Sigmoid colon (tissue), 7 donors: ENCODE data around the gene SF3A1. TPM values are rescaled to one million over a fixed set of nuclear protein-coding genes. Genes with fewer than 3 reads are reported as not detected.

Experiments
- DNase-seq: peaks from one replicate; pipeline ENCODE4 v3.0.0-alpha.2; 2019
- H3K27ac ChIP-seq, 4 donors: fragments of 200-600 bp; sonication (generic); one replicate each; pipeline ENCODE4 v1.5.1; 2016 to 2019; ENCODE audit warnings: mild to moderate bottlenecking in 1 of 4
- H3K27me3 ChIP-seq, 3 donors: fragments of 200-600 bp; sonication (generic); one replicate each; pipeline ENCODE4 v1.5.1; 2019; ENCODE audit warnings: mild to moderate bottlenecking in 1 of 3
- H3K36me3 ChIP-seq, 4 donors: fragments of 200-600 bp; sonication (generic); one replicate each; pipeline ENCODE4 v1.5.1; 2016 to 2019
- H3K4me1 ChIP-seq, 4 donors: fragments of 200-600 bp; sonication (generic); one replicate each; pipeline ENCODE4 v1.5.1; 2017 to 2019
- H3K4me3 ChIP-seq, 4 donors: fragments of 200-600 bp; sonication (generic); one replicate each; pipeline ENCODE4 v1.5.1; 2017 to 2019; ENCODE audit warnings: mild to moderate bottlenecking in 2 of 4, moderate library complexity in 1 of 4
- H3K9me3 ChIP-seq, 4 donors: fragments of 200-600 bp in 3 of 4; sonication (generic) in 3 of 4; one replicate each; pipeline versions ENCODE4 v1.5.1 to v1.6.1; 2013 to 2019
- EP300 ChIP-seq, 4 donors: sonication (generic); formaldehyde crosslinking; IDR thresholded peaks; one replicate each; pipeline ENCODE4 v1.6.1; 2017; ENCODE audit warnings: antibody characterized with exemption in 4 of 4
- POLR2A ChIP-seq, 2 donors: fragments of 450-650 bp; IDR thresholded peaks; one replicate each; pipeline ENCODE4 v1.6.1; 2016; ENCODE audit warnings: antibody characterized with exemption in 2 of 2, mild to moderate bottlenecking in 2 of 2, moderate library complexity in 2 of 2
- POLR2AphosphoS5 ChIP-seq, 4 donors: sonication (generic); formaldehyde crosslinking; IDR thresholded peaks; one replicate each; pipeline ENCODE4 v1.6.1; 2017; ENCODE audit warnings: antibody characterized with exemption in 4 of 4
- WGBS, 2 donors: extraction: QIAGEN DNeasy Blood & Tissue Kit; methylation state at CpG; one replicate each; pipeline ENCODE4 v1.1.7; 2013; 5-methylcytosine and 5-hydroxymethylcytosine counted together
- intact Hi-C: fragments of 100-400 bp; cut with DNase I; formaldehyde crosslinking; loops from one replicate; pipeline ENCODE4 v1.15.1; 2023
- polyA plus RNA-seq, 3 donors: library from polyadenylated mRNA; stranded (reverse); fragments of 200-250 nt; gene quantifications; one replicate each; pipeline ENCODE4 v1.2.3, GENCODE V29; 2013
- total RNA-seq, 4 donors: library from RNA; depleted of rRNA; stranded (reverse); fragments of >200 nt; gene quantifications; one replicate each; pipeline ENCODE4 v1.1.0, GENCODE V29; 2016
- TF ChIP-seq, protein P1 (sequence below), 4 experiments: fragments of 450-650 bp in 3 of 4; fragments of 200-600 bp in 1 of 4; IDR thresholded peaks; one replicate each; pipeline ENCODE4 v1.5.1; 2016 to 2019; ENCODE audit warnings: antibody characterized with exemption in 4 of 4, mild to moderate bottlenecking in 3 of 4, moderate library complexity in 2 of 4
- donor health status: healthy with polysubstance abuse.
- donor health status: Bipolar disorder and iron deficiency.
- donor health status: healthy.

Gene SF3A1
- total and polyA plus RNA-seq, 7 donors = 17.4 to 61.5 (median 25.7) TPM

GRCh38 chr22:30297276-30297990 lies 59.3 kb downstream of the SF3A1 start:
- Histone ChIP-seq H3K36me3 (peaks cover 16 to 91% (median 49%) of the 10 kb centered on the region in 4 donors), H3K27ac (peak overlapping the region in 2 of 4 donors; percentile 37 to 59), H3K4me1 (peaks cover 0 to 42% (median 32%) of the 10 kb centered on the region in 4 donors), H3K9me3 (no peaks in the 10 kb centered on the region), H3K27me3 (no peaks in the 10 kb centered on the region), H3K4me3 (no peak overlapping the region)
- no peak for DNase-seq
- WGBS, 2 donors = 84 to 93% methylated on average over 11 of the region's 11 CpGs
- intact Hi-C loops = no loop called here
- TF ChIP-seq EP300 (IDR thresholded peaks at IDR 0.05) = no peak

DNA sequence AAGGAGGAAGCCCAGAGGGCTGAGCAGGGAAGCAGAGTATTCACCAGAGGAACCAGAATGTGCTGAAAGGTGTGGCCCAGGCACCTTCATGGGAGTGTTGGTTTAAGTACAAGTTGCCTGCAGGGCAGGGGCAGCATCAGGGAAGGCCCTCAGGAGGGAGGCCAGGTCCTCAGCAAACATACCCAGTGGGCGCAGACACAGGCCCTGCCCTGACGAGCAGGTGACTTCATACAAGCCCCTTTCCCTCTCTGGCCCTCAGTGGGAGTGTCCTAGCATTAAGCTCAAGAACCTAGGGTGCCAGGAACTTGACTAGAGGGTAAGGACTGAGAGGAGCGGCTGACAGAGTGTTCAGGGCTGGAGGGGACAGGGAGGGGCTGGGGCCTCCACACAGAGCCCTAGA lies 59.9 kb downstream of the SF3A1 start:
- 80 to 82% methylated on average over 3 of the region's 3 CpGs for WGBS, 2 donors
- intact Hi-C loops = no loop called here
- peak overlapping the region in 1 of 4 donors; percentile 59 for H3K27ac ChIP-seq
- no peak for DNase-seq
- no peak overlapping the region for H3K4me3 ChIP-seq
- H3K36me3 ChIP-seq = peaks cover 22 to 96% (median 50%) of the 10 kb centered on the region in 4 donors
- no peaks in the 10 kb centered on the region for H3K27me3 ChIP-seq
- peaks cover 0 to 42% (median 30%) of the 10 kb centered on the region in 4 donors for H3K4me1 ChIP-seq
- no peak for TF ChIP-seq POLR2A (IDR thresholded peaks at IDR 0.05)
- TF ChIP-seq, protein P1, sequence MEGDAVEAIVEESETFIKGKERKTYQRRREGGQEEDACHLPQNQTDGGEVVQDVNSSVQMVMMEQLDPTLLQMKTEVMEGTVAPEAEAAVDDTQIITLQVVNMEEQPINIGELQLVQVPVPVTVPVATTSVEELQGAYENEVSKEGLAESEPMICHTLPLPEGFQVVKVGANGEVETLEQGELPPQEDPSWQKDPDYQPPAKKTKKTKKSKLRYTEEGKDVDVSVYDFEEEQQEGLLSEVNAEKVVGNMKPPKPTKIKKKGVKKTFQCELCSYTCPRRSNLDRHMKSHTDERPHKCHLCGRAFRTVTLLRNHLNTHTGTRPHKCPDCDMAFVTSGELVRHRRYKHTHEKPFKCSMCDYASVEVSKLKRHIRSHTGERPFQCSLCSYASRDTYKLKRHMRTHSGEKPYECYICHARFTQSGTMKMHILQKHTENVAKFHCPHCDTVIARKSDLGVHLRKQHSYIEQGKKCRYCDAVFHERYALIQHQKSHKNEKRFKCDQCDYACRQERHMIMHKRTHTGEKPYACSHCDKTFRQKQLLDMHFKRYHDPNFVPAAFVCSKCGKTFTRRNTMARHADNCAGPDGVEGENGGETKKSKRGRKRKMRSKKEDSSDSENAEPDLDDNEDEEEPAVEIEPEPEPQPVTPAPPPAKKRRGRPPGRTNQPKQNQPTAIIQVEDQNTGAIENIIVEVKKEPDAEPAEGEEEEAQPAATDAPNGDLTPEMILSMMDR (IDR thresholded peaks at IDR 0.05) = no peak
- no peak for TF ChIP-seq POLR2AphosphoS5 (IDR thresholded peaks at IDR 0.05)
- TF ChIP-seq EP300 (IDR thresholded peaks at IDR 0.05) = no peak
- no peaks in the 10 kb centered on the region for H3K9me3 ChIP-seq

GRCh38 chr22:30296324-30296723 lies 60.4 kb downstream of the SF3A1 start:
- Histone ChIP-seq H3K9me3 (no peaks in the 10 kb centered on the region), H3K36me3 (peaks cover 23 to 94% (median 50%) of the 10 kb centered on the region in 4 donors), H3K4me3 (no peak overlapping the region), H3K27ac (no peak overlapping the region), H3K4me1 (peaks cover 0 to 42% (median 30%) of the 10 kb centered on the region in 4 donors), H3K27me3 (no peaks in the 10 kb centered on the region)
- WGBS, 2 donors = 78 to 95% methylated on average over 4 of the region's 4 CpGs
- intact Hi-C loops = no loop called here
- DNase-seq = no peak
- TF ChIP-seq EP300 (IDR thresholded peaks at IDR 0.05) (no peak), POLR2AphosphoS5 (IDR thresholded peaks at IDR 0.05) (no peak), POLR2A (IDR thresholded peaks at IDR 0.05) (no peak)
- TF ChIP-seq, protein P1 (IDR thresholded peaks at IDR 0.05) = no peak

GRCh38 chr22:30295576-30295975 lies 61.1 kb downstream of the SF3A1 start:
- no peaks in the 10 kb centered on the region for H3K27me3 ChIP-seq
- H3K27ac ChIP-seq = no peak overlapping the region
- WGBS, 2 donors = 77 to 80% methylated on average over 7 of the region's 7 CpGs
- H3K4me1 ChIP-seq = peaks cover 0 to 42% (median 36%) of the 10 kb centered on the region in 4 donors
- H3K36me3 ChIP-seq = peaks cover 23 to 87% (median 50%) of the 10 kb centered on the region in 4 donors
- intact Hi-C loops = no loop called here
- no peak overlapping the region for H3K4me3 ChIP-seq
- no peak for TF ChIP-seq POLR2AphosphoS5 (IDR thresholded peaks at IDR 0.05)
- TF ChIP-seq, protein P1 (IDR thresholded peaks at IDR 0.05) = no peak
- TF ChIP-seq EP300 (IDR thresholded peaks at IDR 0.05) = no peak
- no peak for TF ChIP-seq POLR2A (IDR thresholded peaks at IDR 0.05)
- no peaks in the 10 kb centered on the region for H3K9me3 ChIP-seq
- DNase-seq = no peak

DNA sequence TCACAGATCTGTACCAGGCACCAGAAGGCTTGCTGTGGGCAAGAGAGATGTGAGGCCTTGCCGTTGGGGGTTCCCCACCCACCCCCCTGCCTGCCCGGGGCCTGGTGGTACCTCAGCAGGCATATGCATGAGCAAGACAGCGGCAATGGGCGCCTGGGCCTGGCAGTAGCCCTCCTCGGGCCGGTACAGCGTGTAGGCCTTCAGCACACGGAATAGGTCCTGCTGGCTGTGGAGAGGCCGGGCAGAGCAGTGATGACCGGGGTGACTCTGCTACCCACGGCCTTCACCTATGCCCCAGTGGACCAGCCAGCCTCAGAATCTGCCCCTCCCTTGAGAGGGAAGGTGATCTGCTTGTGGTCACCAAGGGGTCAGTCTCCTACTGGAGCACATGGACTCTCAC lies 61.9 kb downstream of the SF3A1 start:
- Histone ChIP-seq H3K4me3 (no peak overlapping the region), H3K36me3 (peaks cover 23 to 80% (median 50%) of the 10 kb centered on the region in 4 donors), H3K9me3 (no peaks in the 10 kb centered on the region), H3K4me1 (peaks cover 0 to 47% (median 43%) of the 10 kb centered on the region in 4 donors), H3K27ac (no peak overlapping the region), H3K27me3 (no peaks in the 10 kb centered on the region)
- no peak for TF ChIP-seq POLR2AphosphoS5 (IDR thresholded peaks at IDR 0.05)
- TF ChIP-seq EP300 (IDR thresholded peaks at IDR 0.05) = no peak
- TF ChIP-seq, protein P1 (IDR thresholded peaks at IDR 0.05) = no peak
- 95% methylated on average over 11 of the region's 11 CpGs for WGBS, 2 donors
- intact Hi-C loops = no loop called here
- DNase-seq = no peak
